22Rv1 (cell line): ENCODE results near the gene PHF21A.

ENCODE experiments used
- CTCF ChIP-seq: fragments of 450-650 bp; IDR thresholded peaks from 2 replicates; pipeline ENCODE4 v1.5.1; 2017; ENCODE audit warnings: mild to moderate bottlenecking
- ZFX ChIP-seq: fragments of 450-650 bp; IDR thresholded peaks from 2 replicates; pipeline ENCODE4 v1.6.1; 2017; ENCODE audit warnings: antibody characterized with exemption, borderline replicate concordance

DNA sequence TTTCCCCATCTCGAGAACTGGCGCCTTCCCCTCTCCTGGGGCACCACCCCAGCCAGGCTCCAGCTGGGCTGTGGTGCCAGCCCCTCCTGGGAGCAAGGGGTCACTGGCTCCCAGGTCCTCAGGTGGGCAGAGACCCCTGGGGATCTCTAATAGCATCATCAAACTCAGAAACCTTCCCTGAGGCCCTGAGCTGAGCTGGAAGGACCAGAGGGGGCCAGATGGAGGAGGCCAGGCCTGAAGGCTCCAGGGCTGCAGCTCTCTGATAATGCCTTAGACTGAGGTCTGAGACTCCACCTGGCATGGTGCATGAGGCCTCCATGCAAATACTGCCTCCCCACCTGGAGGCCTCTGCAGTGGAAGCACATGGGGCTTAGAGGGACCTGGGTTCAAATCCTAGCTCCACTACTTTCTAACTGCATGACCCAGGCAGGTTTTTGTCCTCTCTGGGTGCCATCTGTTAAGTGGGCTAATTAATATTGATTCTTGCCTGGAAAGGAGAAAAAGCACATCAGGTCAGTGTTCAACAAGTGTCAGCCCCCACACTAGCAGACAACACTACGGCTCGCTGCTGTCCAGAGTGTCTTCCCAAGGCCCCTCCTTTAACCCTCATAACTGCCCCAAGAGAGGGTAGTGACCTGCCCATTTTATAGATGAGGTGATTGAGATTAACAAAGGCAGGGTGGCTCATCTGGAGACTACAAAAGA lies 234.3 kb downstream of the PHF21A start:
- TF ChIP-seq CTCF (no peak), ZFX (no peak)
